AG04449 (cell line): Measurements from ENCODE around the gene ATP9B.

Experiments used
- CTCF ChIA-PET: fragments of 350-600 bp; formaldehyde crosslinking; extraction: SDS; loops from one replicate; lab custom pipeline; 2021; ENCODE audit warnings: antibody characterized with exemption; lab: Yijun Ruan, JAX
- POLR2A ChIA-PET: fragments of 400-600, 350-600 bp; formaldehyde crosslinking; extraction: SDS; loops from one replicate; lab custom pipeline; 2020; ENCODE audit warnings: antibody characterized with exemption, inconsistent platforms; lab: Yijun Ruan, JAX
- DNase-seq: peaks from one replicate; pipeline ENCODE4 v3.0.0-alpha.2; 2010; ENCODE audit warnings: low read depth, low spot score
- H3K4me3 ChIP-seq: 2 replicates; pipeline ENCODE4 v1.5.1; 2011; ENCODE audit warnings: low read depth, mild to moderate bottlenecking, control low read depth, low read length
- TF ChIP-seq, protein P1 (sequence below): IDR thresholded peaks from one replicate; pipeline ENCODE4 v1.5.1; 2011; ENCODE audit warnings: mild to moderate bottlenecking, moderate library complexity, low read length, control low read depth, inconsistent platforms; ENCODE audit not compliant: insufficient read depth; ENCODE audit errors: missing control alignments

ATP9B gene

DNA sequence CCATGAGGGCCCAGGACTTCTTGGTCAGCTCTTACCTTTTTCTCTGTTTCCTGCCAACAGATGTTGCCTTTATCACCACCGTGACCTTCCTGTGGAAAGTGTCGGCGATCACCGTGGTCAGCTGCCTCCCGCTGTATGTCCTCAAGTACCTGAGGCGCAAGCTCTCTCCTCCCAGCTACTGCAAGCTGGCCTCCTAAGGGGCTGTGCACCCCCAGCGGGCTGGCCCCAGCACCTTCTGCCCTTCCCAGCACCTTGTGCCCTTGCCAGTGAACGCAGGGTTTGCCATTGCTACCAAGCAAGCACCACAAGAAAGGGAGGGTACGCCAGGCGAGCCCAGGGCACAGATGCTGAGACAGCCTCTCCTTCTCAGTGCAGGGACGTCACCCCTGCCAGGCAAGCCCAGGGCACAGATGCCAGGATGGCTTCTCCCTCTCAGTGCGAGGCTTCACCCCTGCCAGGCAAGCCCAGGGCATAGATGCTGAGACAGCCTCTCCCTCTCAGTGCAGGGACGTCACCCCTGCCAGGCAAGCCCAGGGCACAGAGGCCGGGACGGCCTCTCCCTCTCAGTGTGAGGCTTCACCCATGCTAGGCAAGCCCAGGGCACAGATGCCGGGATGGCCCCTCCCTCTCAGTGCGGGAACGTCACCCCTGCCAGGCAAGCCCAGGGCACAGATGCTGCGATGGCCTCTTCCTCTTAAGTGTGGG is 308.1 kb downstream of the ATP9B start:
- no peak for DNase-seq
- TF ChIP-seq, protein P1, sequence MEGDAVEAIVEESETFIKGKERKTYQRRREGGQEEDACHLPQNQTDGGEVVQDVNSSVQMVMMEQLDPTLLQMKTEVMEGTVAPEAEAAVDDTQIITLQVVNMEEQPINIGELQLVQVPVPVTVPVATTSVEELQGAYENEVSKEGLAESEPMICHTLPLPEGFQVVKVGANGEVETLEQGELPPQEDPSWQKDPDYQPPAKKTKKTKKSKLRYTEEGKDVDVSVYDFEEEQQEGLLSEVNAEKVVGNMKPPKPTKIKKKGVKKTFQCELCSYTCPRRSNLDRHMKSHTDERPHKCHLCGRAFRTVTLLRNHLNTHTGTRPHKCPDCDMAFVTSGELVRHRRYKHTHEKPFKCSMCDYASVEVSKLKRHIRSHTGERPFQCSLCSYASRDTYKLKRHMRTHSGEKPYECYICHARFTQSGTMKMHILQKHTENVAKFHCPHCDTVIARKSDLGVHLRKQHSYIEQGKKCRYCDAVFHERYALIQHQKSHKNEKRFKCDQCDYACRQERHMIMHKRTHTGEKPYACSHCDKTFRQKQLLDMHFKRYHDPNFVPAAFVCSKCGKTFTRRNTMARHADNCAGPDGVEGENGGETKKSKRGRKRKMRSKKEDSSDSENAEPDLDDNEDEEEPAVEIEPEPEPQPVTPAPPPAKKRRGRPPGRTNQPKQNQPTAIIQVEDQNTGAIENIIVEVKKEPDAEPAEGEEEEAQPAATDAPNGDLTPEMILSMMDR: no peak
- H3K4me3 ChIP-seq: no peak overlapping the region
- CTCF ChIA-PET: interaction anchor here (1.3 to 13.3 kb wide), 11 partner anchors 9 to 268 kb away, joined by 4 to 294 read pairs (median 32); no protein-coding TSS in a partner anchor
- POLR2A ChIA-PET: no interaction called here

DNA sequence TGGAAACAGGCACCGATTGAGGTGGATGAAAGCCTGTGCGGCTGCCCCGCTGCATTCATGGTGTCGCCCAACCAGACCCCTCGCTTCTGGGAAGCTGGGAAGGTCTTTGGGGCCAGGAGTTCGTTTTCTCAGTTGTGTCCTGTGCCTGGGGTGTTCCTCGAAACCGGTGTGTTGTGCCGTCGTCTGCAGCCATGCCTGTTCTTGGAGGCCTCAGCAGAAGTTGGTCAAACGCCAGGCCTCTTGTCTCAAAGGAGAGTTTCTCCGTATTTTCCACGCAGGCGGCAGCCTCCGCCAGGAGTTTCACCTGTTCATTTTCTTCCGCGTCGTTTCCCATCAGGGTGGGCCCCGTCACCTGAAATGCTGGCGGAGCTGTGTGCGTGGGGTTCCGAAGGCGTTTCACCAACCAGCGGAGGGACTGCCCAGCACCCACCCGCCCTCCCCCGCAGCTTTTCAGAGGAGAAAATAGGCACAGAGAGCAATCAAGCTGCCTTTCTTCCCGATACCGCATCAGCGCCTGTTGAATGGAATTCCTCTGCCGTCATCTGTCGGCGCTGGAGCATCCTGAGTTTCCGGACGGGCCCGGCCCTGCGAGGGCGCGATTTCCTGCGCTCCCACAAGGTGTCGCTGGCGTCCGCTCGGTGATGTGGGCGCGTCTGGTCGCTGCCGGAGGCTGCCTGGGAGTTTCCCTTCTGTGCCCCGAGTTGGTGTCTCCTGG is 309.5 kb downstream of the ATP9B start:
- no peak for DNase-seq
- POLR2A ChIA-PET: no interaction called here
- TF ChIP-seq, protein P1: peak; percentile 99
- CTCF ChIA-PET: interaction anchor here (0.6 to 13.3 kb wide), 35 partner anchors 8 to 589 kb away, joined by 3 to 294 read pairs (median 7); no protein-coding TSS in a partner anchor
- no peak overlapping the region for H3K4me3 ChIP-seq

DNA sequence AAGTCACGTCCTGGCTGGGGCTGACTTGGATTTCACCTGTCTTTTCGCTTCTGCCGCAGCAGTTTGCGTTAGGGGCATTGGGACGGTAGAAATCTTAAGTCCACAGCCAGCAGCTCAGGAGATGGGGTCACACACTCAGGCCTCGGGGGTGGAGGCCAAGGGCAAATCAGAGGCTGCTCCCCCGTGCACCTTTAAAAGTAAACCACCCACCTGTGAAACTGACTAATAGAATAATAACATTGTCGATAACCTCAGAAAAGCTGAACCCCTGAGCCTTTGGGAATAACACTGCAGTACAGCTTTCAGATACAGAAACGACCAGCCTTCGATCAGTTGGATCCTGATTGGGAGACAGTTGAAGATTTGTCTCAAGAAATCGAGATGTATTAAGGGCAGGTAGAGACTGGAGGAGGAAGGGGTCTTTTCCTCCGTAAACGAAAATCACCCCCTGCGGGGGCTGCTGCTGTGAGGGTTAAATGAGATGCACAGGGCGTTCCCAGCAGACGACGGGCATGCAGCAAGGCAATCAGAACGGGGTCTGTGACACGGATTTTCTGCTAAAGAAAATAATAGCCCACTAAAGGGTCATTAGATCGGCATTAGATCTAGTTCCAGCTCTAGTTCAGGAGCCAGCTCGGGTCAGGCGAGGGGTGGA is 310.2 kb downstream of the ATP9B start:
- TF ChIP-seq, protein P1: no peak
- POLR2A ChIA-PET: no interaction called here
- no peak for DNase-seq
- no peak overlapping the region for H3K4me3 ChIP-seq
- CTCF ChIA-PET: interaction anchor here (0.7 to 13.3 kb wide), 36 partner anchors 9 to 301 kb away, joined by 3 to 294 read pairs (median 8); no protein-coding TSS in a partner anchor

DNA sequence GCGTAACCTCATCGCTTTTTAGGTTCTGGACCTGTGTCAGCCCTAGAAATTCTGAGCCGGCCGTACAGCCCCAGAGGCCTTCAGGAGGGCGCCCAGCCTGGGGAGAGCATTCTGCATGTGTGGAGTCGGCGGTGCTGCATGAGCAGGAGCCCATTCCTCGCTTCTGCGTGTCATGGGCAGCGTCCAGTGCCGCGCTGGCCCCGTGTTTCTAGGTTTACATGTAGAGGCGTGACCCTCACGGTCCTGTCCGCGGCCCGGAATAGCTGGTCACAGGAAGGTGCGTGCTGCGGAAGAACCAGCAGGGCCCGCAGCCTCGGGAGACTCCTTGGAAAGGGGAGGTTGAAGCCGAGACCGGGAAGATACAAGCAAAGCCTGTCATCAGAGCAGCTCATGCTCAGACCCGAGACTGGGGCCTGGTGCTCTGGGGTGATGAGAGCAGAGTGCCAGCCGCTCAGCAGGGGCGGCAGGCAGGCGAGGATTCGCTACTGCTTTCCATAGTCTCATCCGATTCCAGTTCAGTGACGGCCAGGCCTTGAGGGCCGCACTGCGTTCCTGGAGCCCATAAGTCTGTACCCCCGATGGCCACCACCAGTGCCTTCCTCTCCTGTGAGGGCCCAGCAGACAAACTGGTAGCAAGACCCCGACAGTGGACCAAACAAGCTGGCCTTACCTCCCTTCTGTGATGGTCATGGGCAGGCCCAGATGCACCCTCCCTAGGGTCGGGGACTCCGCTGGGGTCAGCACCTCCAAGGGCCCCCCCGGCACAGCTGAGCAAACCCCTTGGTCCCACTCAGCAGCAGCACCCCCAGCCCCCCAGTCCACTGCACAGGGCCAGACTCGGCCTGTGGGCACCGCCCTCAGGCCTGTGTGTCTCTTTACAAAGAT is 311.0 kb downstream of the ATP9B start:
- TF ChIP-seq, protein P1: no peak
- POLR2A ChIA-PET: no interaction called here

DNA sequence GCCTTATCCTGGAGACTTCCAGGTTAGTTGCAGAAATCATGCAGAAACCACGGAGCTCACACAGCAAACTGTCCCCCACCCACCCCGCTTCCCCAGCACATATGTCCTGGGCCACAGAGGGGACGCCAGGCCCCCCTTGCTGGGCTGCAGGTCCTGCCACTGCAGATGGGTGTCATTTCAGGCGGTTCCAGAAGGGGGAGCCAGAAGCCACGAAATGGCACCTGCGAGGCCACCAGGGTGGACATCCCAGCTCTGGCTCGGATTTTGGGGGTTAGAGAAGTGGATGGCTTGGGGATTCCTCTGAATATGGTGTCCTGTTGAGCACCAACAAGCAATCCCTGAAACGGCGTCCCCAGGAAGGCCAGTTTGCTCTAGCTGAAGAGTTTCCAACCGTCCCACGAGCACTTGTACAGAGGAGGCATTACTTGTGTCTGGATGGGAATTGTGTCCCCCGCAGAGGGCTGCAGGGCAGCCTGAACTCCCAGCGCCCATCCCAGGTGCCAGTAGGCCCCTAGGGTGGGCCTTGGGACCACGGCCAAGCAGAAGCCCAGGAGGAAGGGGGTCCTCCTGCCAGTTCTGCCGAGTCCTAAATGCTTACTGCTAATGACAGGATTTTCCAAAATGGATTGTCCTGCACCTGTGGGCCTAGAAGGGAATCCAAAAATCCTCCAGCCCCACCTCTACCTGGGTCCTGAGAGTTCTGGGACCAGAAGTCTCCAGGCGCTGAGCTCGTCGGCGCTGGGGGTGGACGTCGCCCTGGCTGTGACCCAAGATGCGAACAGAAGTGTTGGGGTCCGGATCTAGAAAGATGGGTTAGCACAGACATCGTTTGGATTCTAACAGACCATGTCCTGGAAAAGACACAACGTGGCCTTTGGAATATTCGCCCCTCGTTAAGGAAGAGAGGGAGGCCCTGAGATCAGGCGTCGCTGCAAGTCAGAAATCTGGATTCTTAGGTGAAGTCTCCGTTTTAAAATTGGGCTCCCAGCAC is 311.9 kb downstream of the ATP9B start:
- DNase-seq: no peak
- ChIA-PET CTCF (interaction anchor here (0.6 to 13.3 kb wide), 40 partner anchors 8 to 1196 kb away, joined by 3 to 294 read pairs (median 5); no protein-coding TSS in a partner anchor), POLR2A (no interaction called here)
- TF ChIP-seq, protein P1: peak; percentile 90
- H3K4me3 ChIP-seq: no peak overlapping the region

More for the DNA sequence above, 311.0 kb downstream of the ATP9B start:
- DNase-seq: no peak
- no peak overlapping the region for H3K4me3 ChIP-seq
- CTCF ChIA-PET: interaction anchor here (0.6 to 13.3 kb wide), 48 partner anchors 8 to 1195 kb away, joined by 3 to 294 read pairs (median 6); no protein-coding TSS in a partner anchor
